IMR-90 (cell line): ENCODE measurements around the gene SDK1. TPM values are rescaled to one million over a fixed set of nuclear protein-coding genes. Genes with fewer than 3 reads are reported as not detected.

ENCODE experiments used
- ATAC-seq: fragments of 200-7000 bp; cut with Tn5 transposase; 2 replicates; pipeline ENCODE4 v1.9.1; 2020; ENCODE audit warnings: low read depth, mild to moderate bottlenecking, moderate library complexity
- BruUV-seq: library from RNA; stranded (reverse); fragments of 400-500 nt; replicated peaks from 2 replicates; lab custom pipeline; 2021; lab: Mats Ljungman, UMichigan
- CTCF ChIA-PET: fragments of 300-600 bp; formaldehyde crosslinking; extraction: SDS; loops from one replicate; lab custom pipeline; 2021; ENCODE audit warnings: antibody characterized with exemption; lab: Yijun Ruan, JAX
- POLR2A ChIA-PET: fragments of 300-600 bp; sonication (Branson Sonifier 250); formaldehyde crosslinking; loops from one replicate; lab custom pipeline; 2022; ENCODE audit warnings: antibody characterized with exemption; ENCODE audit not compliant: unreplicated experiment; lab: Charles Lee
- DNase-seq: peaks from one replicate; pipeline ENCODE4 v3.0.0; 2013
- H2AFZ ChIP-seq: replicated peaks from 2 replicates; pipeline ENCODE3; 2013; ENCODE audit warnings: low read length, mild to moderate bottlenecking; ENCODE audit not compliant: poor library complexity
- H2AK5ac ChIP-seq: 2 replicates; pipeline ENCODE4 v1.6.1; 2013; ENCODE audit warnings: low read depth, low read length, inconsistent platforms
- H2AK9ac ChIP-seq: replicated peaks from 2 replicates; pipeline ENCODE3; 2013; ENCODE audit warnings: mild to moderate bottlenecking, low read depth, low read length, moderate library complexity; ENCODE audit not compliant: poor library complexity
- H2BK120ac ChIP-seq: 2 replicates; pipeline ENCODE4 v1.6.1; 2013; ENCODE audit warnings: low read depth, low read length, inconsistent platforms
- H2BK15ac ChIP-seq: 3 replicates; pipeline ENCODE4 v1.6.1; 2013; ENCODE audit warnings: low read depth, low read length, inconsistent platforms
- H2BK20ac ChIP-seq: 2 replicates; pipeline ENCODE4 v1.6.1; 2013; ENCODE audit warnings: low read depth, mild to moderate bottlenecking, inconsistent platforms, low read length, moderate library complexity
- H2BK5ac ChIP-seq: 2 replicates; pipeline ENCODE4 v1.6.1; 2013; ENCODE audit warnings: mild to moderate bottlenecking, low read depth, low read length, inconsistent platforms; ENCODE audit not compliant: poor library complexity, severe bottlenecking
- H3K14ac ChIP-seq: replicated peaks from 2 replicates; pipeline ENCODE4 v1.6.1; 2013; ENCODE audit warnings: low read depth, low read length, inconsistent platforms
- H3K18ac ChIP-seq: 2 replicates; pipeline ENCODE4 v1.6.1; 2013; ENCODE audit warnings: low read depth, low read length, control low read depth
- H3K23ac ChIP-seq: 2 replicates; pipeline ENCODE4 v1.6.1; 2013; ENCODE audit warnings: low read depth, low read length, inconsistent platforms
- H3K27ac ChIP-seq: 2 replicates; pipeline ENCODE4 v1.5.1; 2013; ENCODE audit warnings: mild to moderate bottlenecking, control low read depth, low read length; ENCODE audit not compliant: insufficient read depth
- H3K27me3 ChIP-seq: 2 replicates; pipeline ENCODE4 v1.6.1; 2013; ENCODE audit warnings: low read length; ENCODE audit not compliant: control insufficient read depth, insufficient read depth
- H3K36me3 ChIP-seq: 2 replicates; pipeline ENCODE4 v1.6.1; 2013; ENCODE audit warnings: low read length, mixed read lengths; ENCODE audit not compliant: control insufficient read depth, insufficient read depth
- H3K4ac ChIP-seq: 2 replicates; pipeline ENCODE4 v1.6.1; 2013; ENCODE audit warnings: low read depth, low read length, inconsistent platforms
- H3K4me1 ChIP-seq: 2 replicates; pipeline ENCODE4 v1.6.1; 2013; ENCODE audit warnings: low read length, mixed read lengths; ENCODE audit not compliant: control insufficient read depth, insufficient read depth
- H3K4me2 ChIP-seq: 2 replicates; pipeline ENCODE4 v1.6.1; 2013; ENCODE audit warnings: low read depth, mild to moderate bottlenecking, control low read depth, low read length, moderate library complexity
- H3K4me3 ChIP-seq: 2 replicates; pipeline ENCODE4 v1.5.1; 2013; ENCODE audit warnings: low read depth, mild to moderate bottlenecking, control low read depth, low read length, moderate library complexity; ENCODE audit not compliant: insufficient read depth
- H3K56ac ChIP-seq: 2 replicates; pipeline ENCODE4 v1.6.1; 2013; ENCODE audit warnings: low read length, inconsistent platforms; ENCODE audit not compliant: insufficient read depth; ENCODE audit errors: extremely low read depth
- H3K79me1 ChIP-seq, 2 experiments: 2 replicates each; pipeline ENCODE4 v1.6.1; 2013; ENCODE audit warnings: low read length in 2 of 2, inconsistent platforms in 1 of 2, low read depth in 1 of 2
- H3K9ac ChIP-seq: 2 replicates; pipeline ENCODE4 v1.6.1; 2013; ENCODE audit warnings: low read depth, low read length, control low read depth
- H3K9me1 ChIP-seq: 2 replicates; pipeline ENCODE4 v1.6.1; 2013; ENCODE audit warnings: low read length, inconsistent platforms; ENCODE audit not compliant: insufficient read depth
- H3K9me3 ChIP-seq: 2 replicates; pipeline ENCODE4 v1.6.1; 2013; ENCODE audit warnings: low read length; ENCODE audit not compliant: control insufficient read depth, insufficient read depth
- H4K20me1 ChIP-seq: 2 replicates; pipeline ENCODE4 v1.6.1; 2013; ENCODE audit warnings: low read length, inconsistent platforms; ENCODE audit not compliant: insufficient read depth
- H4K5ac ChIP-seq: 2 replicates; pipeline ENCODE4 v1.6.1; 2013; ENCODE audit warnings: mild to moderate bottlenecking, low read depth, low read length, control low read depth
- H4K8ac ChIP-seq, 2 experiments: 2 replicates each; pipeline ENCODE4 v1.6.1; 2013; ENCODE audit warnings: low read depth in 2 of 2, low read length in 2 of 2, control low read depth in 1 of 2, inconsistent platforms in 1 of 2
- H4K91ac ChIP-seq: 2 replicates; pipeline ENCODE4 v1.6.1; 2013; ENCODE audit warnings: low read depth, low read length, inconsistent platforms; ENCODE audit not compliant: insufficient read depth
- BHLHE40 ChIP-seq: fragments of 150-350 bp; IDR thresholded peaks from 2 replicates; pipeline ENCODE4 v1.6.1; 2016; ENCODE audit warnings: mild to moderate bottlenecking, low read depth, low read length
- CEBPB ChIP-seq: IDR thresholded peaks from 2 replicates; pipeline ENCODE4 v1.6.1; 2012; ENCODE audit warnings: low read depth, low read length, improper control_type of control experiment
- CHD1 ChIP-seq: IDR thresholded peaks from 2 replicates; pipeline ENCODE4 v1.6.1; 2012; ENCODE audit warnings: low read depth, low read length, improper control_type of control experiment
- CTCF ChIP-seq: conservative IDR thresholded peaks from 2 replicates; pipeline ENCODE4 v1.5.1; 2012; ENCODE audit warnings: mild to moderate bottlenecking, low read depth, low read length, improper control_type of control experiment
- ELK1 ChIP-seq: fragments of 150-350 bp; IDR thresholded peaks from 2 replicates; pipeline ENCODE4 v1.6.1; 2016; ENCODE audit warnings: low read depth, mild to moderate bottlenecking, low read length, moderate library complexity, borderline replicate concordance
- FOS ChIP-seq: fragments of 150-350 bp; IDR thresholded peaks from 2 replicates; pipeline ENCODE4 v1.6.1; 2016; ENCODE audit warnings: low read depth, low read length
- MAFK ChIP-seq: IDR thresholded peaks from 2 replicates; pipeline ENCODE4 v1.6.1; 2012; ENCODE audit warnings: low read depth, low read length, improper control_type of control experiment
- MAZ ChIP-seq: IDR thresholded peaks from 2 replicates; pipeline ENCODE4 v1.6.1; 2012; ENCODE audit warnings: low read depth, mild to moderate bottlenecking, low read length, improper control_type of control experiment, moderate library complexity, borderline replicate concordance
- MXI1 ChIP-seq: IDR thresholded peaks from 2 replicates; pipeline ENCODE4 v1.6.1; 2012; ENCODE audit warnings: low read depth, mild to moderate bottlenecking, low read length, moderate library complexity, borderline replicate concordance
- NFE2L2 ChIP-seq: fragments of 150-350 bp; IDR thresholded peaks from 2 replicates; pipeline ENCODE4 v1.6.1; 2016; ENCODE audit warnings: low read depth, mild to moderate bottlenecking, low read length
- POLR2A ChIP-seq: IDR thresholded peaks from 2 replicates; pipeline ENCODE4 v1.6.1; 2012; ENCODE audit warnings: mild to moderate bottlenecking, low read depth, low read length
- RAD21 ChIP-seq: IDR thresholded peaks from 2 replicates; pipeline ENCODE4 v1.6.1; 2012; ENCODE audit warnings: low read length, improper control_type of control experiment
- RCOR1 ChIP-seq: IDR thresholded peaks from 2 replicates; pipeline ENCODE4 v1.6.1; 2012; ENCODE audit warnings: mild to moderate bottlenecking, low read length, improper control_type of control experiment; ENCODE audit not compliant: insufficient replicate concordance
- RFX5 ChIP-seq: IDR thresholded peaks from 2 replicates; pipeline ENCODE4 v1.8.0; 2012; ENCODE audit warnings: low read depth, mild to moderate bottlenecking, low read length, moderate library complexity
- SMC3 ChIP-seq: fragments of 150-350 bp; IDR thresholded peaks from 2 replicates; pipeline ENCODE4 v1.6.1; 2016; ENCODE audit warnings: low read depth, mild to moderate bottlenecking, antibody characterized with exemption, low read length, moderate library complexity
- USF2 ChIP-seq: fragments of 150-350 bp; IDR thresholded peaks from 2 replicates; pipeline ENCODE4 v1.6.1; 2017; ENCODE audit warnings: mild to moderate bottlenecking, antibody characterized with exemption, low read length, low read depth
- WGBS, 2 experiments: methylation state at CpG; one replicate each; pipeline versions ENCODE4 v1.1.5 to v1.1.7; 2013; ENCODE audit warnings: missing lambda C conversion rate in 2 of 2; ENCODE audit not compliant: insufficient read length in 1 of 2; ENCODE audit errors: extremely low coverage in 2 of 2; 5-methylcytosine and 5-hydroxymethylcytosine counted together
- dilution Hi-C: fragments of 300-500 bp; cut with HindIII; formaldehyde crosslinking; loops from one replicate; pipeline ENCODE4 v1.14.3; 2018; ENCODE audit warnings: low sequenced_read_pairs; ENCODE audit not compliant: unreplicated experiment
- in situ Hi-C: fragments of 300-500 bp; cut with MboI; formaldehyde crosslinking; loops from 3 replicates; pipeline ENCODE4 v1.14.3; 2019; ENCODE audit warnings: low sequenced_read_pairs, inconsistent platforms, mixed read lengths
- intact Hi-C: fragments of 100-400 bp; cut with micrococcal nuclease; formaldehyde crosslinking; loops from 2 replicates; pipeline ENCODE4 v1.10.0; 2022
- polyA plus RNA-seq, 3 experiments: library from polyadenylated mRNA; depleted of rRNA; stranded (reverse); fragments of >200 nt; gene quantifications; 2 replicates each; pipeline ENCODE4 v1.2.3, GENCODE V29; 2012; ENCODE audit warnings: low replicate concordance in 1 of 3
- total RNA-seq: library from RNA; depleted of rRNA; stranded (reverse); fragments of >200 nt; gene quantifications from 2 replicates; pipeline ENCODE4 v1.2.3, GENCODE V29; 2012

SDK1 gene
- total and polyA plus RNA-seq, 2 of the 4 experiments (the other 2 are of a cell fraction) = 1.5 to 1.6 TPM

- Histone ChIP-seq H3K14ac (no peak overlapping the region), H3K79me1 (no peaks in the 10 kb centered on the region), H4K8ac (no peak overlapping the region), H4K20me1 (no peaks in the 10 kb centered on the region), H3K27ac (no peak overlapping the region), H3K4me2 (no peak overlapping the region), H3K9me1 (no peaks in the 10 kb centered on the region), H3K23ac (no peak overlapping the region), H2BK20ac (no peak overlapping the region), H3K4me3 (no peak overlapping the region), H3K9ac (no peak overlapping the region), H3K56ac (no peak overlapping the region), H3K4me1 (no peaks in the 10 kb centered on the region), H2BK120ac (no peak overlapping the region), H2AK5ac (no peak overlapping the region), H3K36me3 (no peaks in the 10 kb centered on the region), H4K5ac (no peak overlapping the region), H3K18ac (no peak overlapping the region), H4K91ac (no peak overlapping the region), H3K27me3 (no peaks in the 10 kb centered on the region), H2AFZ (no peak overlapping the region), H3K4ac (no peak overlapping the region), H3K9me3 (peaks cover 4% of the 10 kb centered on the region), H2AK9ac (no peak overlapping the region), H2BK5ac (no peak overlapping the region), H2BK15ac (no peak overlapping the region)
- ChIA-PET POLR2A (no interaction called here), CTCF (no interaction called here)
- WGBS, 2 experiments = 20% methylated on average over 2 of the region's 9 CpGs; no CpG with 5 or more reads in 1 of the 2 experiments
- intact Hi-C loops (no loop called here), in situ Hi-C loops (no loop called here), dilution Hi-C loops (no loop called here)
- ATAC-seq (no peak), DNase-seq (no peak)
- TF ChIP-seq USF2 (no peak), CTCF (no peak), NFE2L2 (no peak), RCOR1 (no peak), MAFK (no peak), CHD1 (no peak), MXI1 (no peak), FOS (no peak), SMC3 (no peak), ELK1 (no peak), CEBPB (no peak), POLR2A (no peak), RFX5 (no peak), BHLHE40 (no peak), RAD21 (no peak), MAZ (no peak)
- BruUV-seq = no TSS peak
Measured at GRCh38 chr7:4281231-4281993, 980.4 kb downstream of the SDK1 start.
